VCaP (cell line): ENCODE data around the gene JAG2.

Experiments
- H3K27ac ChIP-seq: fragments of 450-650 bp; 2 replicates; pipeline ENCODE4 v1.5.1; 2017
- TF ChIP-seq, protein P1 (sequence below): fragments of 450-650 bp; conservative IDR thresholded peaks from 2 replicates; pipeline ENCODE4 v1.5.1; 2017; ENCODE audit warnings: mild to moderate bottlenecking, moderate library complexity

Gene JAG2

GRCh38 chr14:105161309-105161708 is 7.3 kb downstream of the JAG2 start:
- H3K27ac ChIP-seq: no peak overlapping the region
- TF ChIP-seq, protein P1, sequence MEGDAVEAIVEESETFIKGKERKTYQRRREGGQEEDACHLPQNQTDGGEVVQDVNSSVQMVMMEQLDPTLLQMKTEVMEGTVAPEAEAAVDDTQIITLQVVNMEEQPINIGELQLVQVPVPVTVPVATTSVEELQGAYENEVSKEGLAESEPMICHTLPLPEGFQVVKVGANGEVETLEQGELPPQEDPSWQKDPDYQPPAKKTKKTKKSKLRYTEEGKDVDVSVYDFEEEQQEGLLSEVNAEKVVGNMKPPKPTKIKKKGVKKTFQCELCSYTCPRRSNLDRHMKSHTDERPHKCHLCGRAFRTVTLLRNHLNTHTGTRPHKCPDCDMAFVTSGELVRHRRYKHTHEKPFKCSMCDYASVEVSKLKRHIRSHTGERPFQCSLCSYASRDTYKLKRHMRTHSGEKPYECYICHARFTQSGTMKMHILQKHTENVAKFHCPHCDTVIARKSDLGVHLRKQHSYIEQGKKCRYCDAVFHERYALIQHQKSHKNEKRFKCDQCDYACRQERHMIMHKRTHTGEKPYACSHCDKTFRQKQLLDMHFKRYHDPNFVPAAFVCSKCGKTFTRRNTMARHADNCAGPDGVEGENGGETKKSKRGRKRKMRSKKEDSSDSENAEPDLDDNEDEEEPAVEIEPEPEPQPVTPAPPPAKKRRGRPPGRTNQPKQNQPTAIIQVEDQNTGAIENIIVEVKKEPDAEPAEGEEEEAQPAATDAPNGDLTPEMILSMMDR: no peak

- TF ChIP-seq, protein P1: no peak
- no peak overlapping the region for H3K27ac ChIP-seq
These were observed 7.8 kb downstream of the JAG2 start for GRCh38 chr14:105160776-105161175.

DNA sequence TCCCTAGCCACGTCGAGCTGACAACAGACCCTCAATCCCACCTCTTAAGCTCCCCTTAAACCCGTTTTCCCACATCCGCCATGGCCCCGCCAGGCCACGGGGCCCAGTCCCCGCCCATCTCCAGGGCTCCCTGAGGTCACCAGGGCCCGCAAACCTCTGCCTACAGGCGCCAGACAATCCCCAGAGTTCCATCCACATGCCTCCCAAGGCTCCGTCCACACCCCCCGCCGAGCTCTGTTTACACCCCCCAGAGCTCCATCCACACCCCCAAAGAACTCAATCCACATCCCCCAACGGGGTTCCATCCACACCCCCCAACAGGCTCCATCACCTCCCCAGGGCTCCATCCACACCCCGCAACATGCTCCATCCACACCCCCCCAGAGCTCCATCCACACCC is 9.2 kb downstream of the JAG2 start:
- TF ChIP-seq, protein P1: no peak
- no peak overlapping the region for H3K27ac ChIP-seq

- no peak overlapping the region for H3K27ac ChIP-seq
- TF ChIP-seq, protein P1: no peak
These were observed 9.8 kb downstream of the JAG2 start for GRCh38 chr14:105158794-105159193.

DNA sequence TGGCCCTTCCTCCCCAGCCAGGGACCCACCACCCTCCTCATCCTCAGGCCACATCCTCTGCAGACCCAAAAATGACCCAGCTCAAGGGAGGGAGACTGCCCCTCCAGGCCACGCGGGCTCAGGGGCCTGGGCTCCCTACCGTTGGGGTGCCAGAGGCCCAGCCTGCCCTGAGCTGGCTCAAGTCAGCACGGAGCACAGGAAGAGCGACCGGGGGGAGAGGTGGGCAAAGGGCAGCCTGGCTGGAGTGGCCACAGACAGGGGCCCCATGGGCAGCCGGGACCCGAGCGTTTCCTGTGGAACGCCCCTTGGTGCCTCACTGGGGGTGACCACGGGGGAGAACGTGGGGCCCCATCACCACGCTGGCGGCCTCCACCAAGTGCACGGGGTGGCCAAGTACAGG is 10.7 kb downstream of the JAG2 start:
- TF ChIP-seq, protein P1: no peak
- no peak overlapping the region for H3K27ac ChIP-seq

- no peak overlapping the region for H3K27ac ChIP-seq
- TF ChIP-seq, protein P1: no peak
These were observed 11.9 kb downstream of the JAG2 start for GRCh38 chr14:105156414-105157375.

- H3K27ac ChIP-seq: no peak overlapping the region
- TF ChIP-seq, protein P1: no peak
These were observed 12.7 kb downstream of the JAG2 start for GRCh38 chr14:105155681-105156413.
